PC-3 (cell line): ENCODE results near the gene CATSPERZ. TPM values are rescaled to one million over a fixed set of nuclear protein-coding genes. Genes with fewer than 3 reads are reported as not detected.

Experiments used
- ATAC-seq: fragments of 200-7000 bp; cut with Tn5 transposase; 2 replicates; pipeline ENCODE4 v1.9.1; 2020; ENCODE audit warnings: mild to moderate bottlenecking, moderate library complexity
- BruUV-seq: library from RNA; stranded (reverse); fragments of 400-500 nt; replicated peaks from 2 replicates; lab custom pipeline; 2021; lab: Mats Ljungman, UMichigan
- CTCF ChIA-PET: fragments of 300-600 bp; sonication (Branson Sonifier 250); formaldehyde crosslinking; loops from one replicate; lab custom pipeline; 2022; ENCODE audit warnings: antibody characterized with exemption; lab: Charles Lee
- POLR2A ChIA-PET: fragments of 300-600 bp; sonication (Branson Sonifier 250); formaldehyde crosslinking; loops from one replicate; lab custom pipeline; 2022; ENCODE audit warnings: antibody characterized with exemption; ENCODE audit not compliant: unreplicated experiment; lab: Charles Lee
- DNase-seq: peaks from one replicate; pipeline ENCODE4 v3.0.0-alpha.2; 2015
- H2AFZ ChIP-seq: fragments of 300-600 bp; sonication (generic); 2 replicates; pipeline ENCODE4 v1.6.0; 2016; ENCODE audit warnings: antibody characterized with exemption, low read length
- H3F3A ChIP-seq: fragments of 300-600 bp; sonication (generic); one replicate; pipeline ENCODE4 v1.6.0; 2017; ENCODE audit warnings: antibody characterized with exemption, low read length, control low read depth, mild to moderate bottlenecking; ENCODE audit not compliant: unreplicated experiment
- H3K27ac ChIP-seq: fragments of 300-600 bp; sonication (generic); 2 replicates; pipeline ENCODE4 v1.5.1; 2016; ENCODE audit warnings: mild to moderate bottlenecking, low read length
- H3K27me3 ChIP-seq: fragments of 300-600 bp; sonication (generic); 2 replicates; pipeline ENCODE4 v1.6.1; 2016; ENCODE audit warnings: low read length, mixed read lengths
- H3K36me3 ChIP-seq: fragments of 300-600 bp; sonication (generic); 2 replicates; pipeline ENCODE4 v1.6.1; 2016; ENCODE audit warnings: low read depth, mixed run types, low read length, mixed read lengths
- H3K4me1 ChIP-seq: fragments of 300-600 bp; sonication (generic); 2 replicates; pipeline ENCODE4 v1.5.1; 2016; ENCODE audit warnings: low read length; ENCODE audit not compliant: insufficient read depth
- H3K4me2 ChIP-seq: fragments of 300-600 bp; sonication (generic); 2 replicates; pipeline ENCODE4 v1.6.0; 2016; ENCODE audit warnings: low read length
- H3K4me3 ChIP-seq: fragments of 300-600 bp; sonication (generic); 2 replicates; pipeline ENCODE4 v1.5.1; 2016; ENCODE audit warnings: mild to moderate bottlenecking, low read length, mixed read lengths
- H3K79me2 ChIP-seq: fragments of 300-600 bp; sonication (generic); 2 replicates; pipeline ENCODE4 v1.6.1; 2017; ENCODE audit warnings: low read length, mixed read lengths
- H3K9ac ChIP-seq: fragments of 300-600 bp; sonication (generic); 2 replicates; pipeline ENCODE4 v1.6.0; 2016; ENCODE audit warnings: mild to moderate bottlenecking, low read length
- H3K9me2 ChIP-seq: fragments of 300-600 bp; sonication (generic); replicated peaks from 2 replicates; pipeline ENCODE4 v1.6.1; 2016; ENCODE audit warnings: mixed run types, low read length, mixed read lengths
- H3K9me3 ChIP-seq: fragments of 300-600 bp; sonication (generic); 2 replicates; pipeline ENCODE4 v1.6.1; 2016; ENCODE audit warnings: low read length, mixed read lengths
- H4K20me1 ChIP-seq: fragments of 300-600 bp; sonication (generic); 2 replicates; pipeline ENCODE4 v1.6.1; 2016; ENCODE audit warnings: low read length, mixed read lengths
- CTCF ChIP-seq: fragments of 300-600 bp; sonication (generic); conservative IDR thresholded peaks from 2 replicates; pipeline ENCODE4 v1.5.1; 2017; ENCODE audit warnings: antibody characterized with exemption, low read depth, mild to moderate bottlenecking, low read length
- EZH2 ChIP-seq: fragments of 300-600 bp; sonication (generic); IDR thresholded peaks from one replicate; pipeline ENCODE4 v1.6.1; 2017; ENCODE audit warnings: antibody characterized with exemption, mild to moderate bottlenecking, low read length; ENCODE audit not compliant: unreplicated experiment
- EZH2phosphoT487 ChIP-seq: fragments of 300-600 bp; sonication (generic); IDR thresholded peaks from 2 replicates; pipeline ENCODE4 v1.6.1; 2018; ENCODE audit warnings: mild to moderate bottlenecking, antibody characterized with exemption, low read length, borderline replicate concordance
- intact Hi-C: fragments of 100-400 bp; cut with micrococcal nuclease; formaldehyde crosslinking; loops from 2 replicates; pipeline ENCODE4 v1.9.0; 2023
- total RNA-seq: library from RNA; depleted of rRNA; stranded (reverse); fragments of >200 nt; gene quantifications from 2 replicates; pipeline ENCODE4 v1.2.3, GENCODE V29; 2014

The CATSPERZ gene
- total RNA-seq, 1 experiment from 2014 or later: 9.2 TPM

GRCh38 chr11:64255135-64256128 is 44.7 kb upstream of the CATSPERZ start:
- CTCF ChIA-PET: no interaction called here
- no peak for DNase-seq
- no peaks in the 10 kb centered on the region for H3K27me3 ChIP-seq

GRCh38 chr11:64256300-64256699 is 43.9 kb upstream of the CATSPERZ start:
- Histone ChIP-seq H3K36me3 (peaks cover 38% of the 10 kb centered on the region), H3K9me2 (no peaks in the 10 kb centered on the region), H3F3A (no peaks in the 10 kb centered on the region), H3K4me3 (no peak overlapping the region), H3K9ac (no peak overlapping the region), H2AFZ (no peak overlapping the region), H3K27me3 (no peaks in the 10 kb centered on the region), H4K20me1 (peaks cover 3% of the 10 kb centered on the region; the same call in 1 of the 2 replicates), H3K27ac (no peak overlapping the region), H3K4me2 (no peak overlapping the region), H3K79me2 (peaks cover 25% of the 10 kb centered on the region), H3K9me3 (no peaks in the 10 kb centered on the region), H3K4me1 (peaks cover 19% of the 10 kb centered on the region)
- no TSS peak for BruUV-seq
- DNase-seq (no peak), ATAC-seq (no peak)
- ChIA-PET POLR2A (no interaction called here), CTCF (no interaction called here)
- TF ChIP-seq CTCF: no peak
- TF ChIP-seq EZH2phosphoT487: no peak
- TF ChIP-seq EZH2: no peak
- intact Hi-C loops: no loop called here

More at GRCh38 chr11:64255135-64256128, 44.7 kb upstream of the CATSPERZ start:
- H3K36me3 ChIP-seq: peaks cover 32% of the 10 kb centered on the region
- peaks cover 25% of the 10 kb centered on the region for H3K79me2 ChIP-seq
- no peak overlapping the region for H3K4me3 ChIP-seq
- no peak overlapping the region for H3K27ac ChIP-seq
- H3K9me2 ChIP-seq: no peaks in the 10 kb centered on the region
- peaks cover 25% of the 10 kb centered on the region for H3K4me1 ChIP-seq
- ATAC-seq: no peak
- H2AFZ ChIP-seq: no peak overlapping the region
- peaks cover 3% of the 10 kb centered on the region; the same call in 1 of the 2 replicates for H4K20me1 ChIP-seq
- H3K9ac ChIP-seq: no peak overlapping the region
- no peak overlapping the region for H3K4me2 ChIP-seq
- no peaks in the 10 kb centered on the region for H3K9me3 ChIP-seq
- TF ChIP-seq EZH2phosphoT487: no peak
- TF ChIP-seq EZH2: no peak
- TF ChIP-seq CTCF: no peak
- POLR2A ChIA-PET: no interaction called here
- no peaks in the 10 kb centered on the region for H3F3A ChIP-seq
- intact Hi-C loops: no loop called here
- no TSS peak for BruUV-seq

DNA sequence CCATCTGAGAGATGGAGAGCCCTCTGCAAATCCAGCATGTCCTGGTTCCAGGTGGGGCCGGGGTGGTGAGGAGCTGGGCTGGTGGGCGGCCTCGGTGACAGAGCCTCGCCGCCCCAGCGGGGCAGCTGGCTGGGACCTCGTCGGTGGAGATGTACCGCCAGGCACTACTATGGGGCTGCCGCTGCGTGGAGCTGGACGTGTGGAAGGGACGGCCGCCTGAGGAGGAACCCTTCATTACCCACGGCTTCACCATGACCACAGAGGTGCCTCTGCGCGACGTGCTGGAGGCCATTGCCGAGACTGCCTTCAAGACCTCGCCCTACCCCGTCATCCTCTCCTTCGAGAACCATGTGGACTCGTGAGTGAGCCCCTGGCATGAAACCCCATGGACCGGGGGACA is 41.8 kb upstream of the CATSPERZ start:
- intact Hi-C loops: no loop called here
- Histone ChIP-seq H3K4me1 (peaks cover 9% of the 10 kb centered on the region), H3K9me3 (no peaks in the 10 kb centered on the region), H3K9me2 (no peaks in the 10 kb centered on the region), H4K20me1 (peaks cover 3% of the 10 kb centered on the region; the same call in 1 of the 2 replicates), H3K79me2 (peaks cover 6% of the 10 kb centered on the region), H3K27me3 (no peaks in the 10 kb centered on the region), H3K36me3 (peaks cover 51% of the 10 kb centered on the region), H3K9ac (no peak overlapping the region), H3K27ac (no peak overlapping the region), H3K4me2 (no peak overlapping the region), H2AFZ (no peak overlapping the region), H3F3A (no peaks in the 10 kb centered on the region), H3K4me3 (no peak overlapping the region)
- ATAC-seq (no peak), DNase-seq (no peak)
- BruUV-seq: no TSS peak
- CTCF ChIA-PET: no interaction called here
- no peak for TF ChIP-seq CTCF
- TF ChIP-seq EZH2phosphoT487: no peak
- TF ChIP-seq EZH2: no peak
- POLR2A ChIA-PET: no interaction called here
